ENCODE measurements around the gene COL18A1.

- TF ChIP-seq, protein P1, sequence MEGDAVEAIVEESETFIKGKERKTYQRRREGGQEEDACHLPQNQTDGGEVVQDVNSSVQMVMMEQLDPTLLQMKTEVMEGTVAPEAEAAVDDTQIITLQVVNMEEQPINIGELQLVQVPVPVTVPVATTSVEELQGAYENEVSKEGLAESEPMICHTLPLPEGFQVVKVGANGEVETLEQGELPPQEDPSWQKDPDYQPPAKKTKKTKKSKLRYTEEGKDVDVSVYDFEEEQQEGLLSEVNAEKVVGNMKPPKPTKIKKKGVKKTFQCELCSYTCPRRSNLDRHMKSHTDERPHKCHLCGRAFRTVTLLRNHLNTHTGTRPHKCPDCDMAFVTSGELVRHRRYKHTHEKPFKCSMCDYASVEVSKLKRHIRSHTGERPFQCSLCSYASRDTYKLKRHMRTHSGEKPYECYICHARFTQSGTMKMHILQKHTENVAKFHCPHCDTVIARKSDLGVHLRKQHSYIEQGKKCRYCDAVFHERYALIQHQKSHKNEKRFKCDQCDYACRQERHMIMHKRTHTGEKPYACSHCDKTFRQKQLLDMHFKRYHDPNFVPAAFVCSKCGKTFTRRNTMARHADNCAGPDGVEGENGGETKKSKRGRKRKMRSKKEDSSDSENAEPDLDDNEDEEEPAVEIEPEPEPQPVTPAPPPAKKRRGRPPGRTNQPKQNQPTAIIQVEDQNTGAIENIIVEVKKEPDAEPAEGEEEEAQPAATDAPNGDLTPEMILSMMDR (IDR thresholded peaks at IDR 0.05 in 4 of 5, conservative IDR thresholded peaks at IDR 0.05 in 1 of 5) = no peak
- no peak for TF ChIP-seq POLR2A (IDR thresholded peaks at IDR 0.05)
Measured at GRCh38 chr21:45515241-45516061, 110.5 kb downstream of the COL18A1 start.
